ENCODE measurements around the gene BICDL2.

BICDL2 gene

DNA sequence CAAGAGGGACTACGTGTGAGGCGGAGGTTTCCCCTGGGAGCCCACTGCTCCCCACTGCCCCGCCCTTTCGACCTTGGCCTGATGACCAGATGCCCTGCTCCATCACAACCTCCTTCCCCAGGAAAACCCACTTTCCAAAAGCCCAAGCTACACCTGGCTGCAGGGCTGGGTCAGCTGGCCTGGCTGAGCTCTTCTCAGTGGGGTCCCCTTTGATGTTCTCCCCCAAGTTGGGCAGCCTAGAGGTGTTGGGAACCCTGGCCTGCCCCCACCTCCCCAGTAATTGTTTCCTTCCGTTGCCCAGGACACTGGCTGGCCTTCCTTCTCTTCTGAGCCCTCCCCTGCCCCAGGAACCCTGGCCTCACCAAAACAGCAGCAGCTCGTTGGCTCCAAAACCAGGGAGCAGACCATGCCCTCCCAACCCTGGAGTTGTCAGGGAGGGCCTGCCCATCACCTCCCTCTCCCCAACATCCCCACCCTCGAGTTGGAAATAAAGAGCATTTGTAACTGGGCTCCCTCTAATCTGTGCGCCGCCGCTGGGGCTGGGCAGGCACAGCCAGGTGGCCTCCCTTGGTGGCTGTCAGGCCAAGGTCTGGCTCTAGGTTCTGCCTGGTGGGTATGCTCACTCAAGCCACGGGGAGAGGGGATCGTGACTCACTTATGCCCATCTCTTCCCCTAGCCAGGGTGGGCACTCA lies 22.6 kb downstream of the BICDL2 start:
- H3K27ac ChIP-seq, result no peak overlapping the region
- H3K79me2 ChIP-seq, result peaks cover 3% of the 10 kb centered on the region
- no peak overlapping the region for H3K4me3 ChIP-seq (ENCODE audit: low read depth, low read length)
- no peak overlapping the region for H2AFZ ChIP-seq
- TF ChIP-seq, protein P1, sequence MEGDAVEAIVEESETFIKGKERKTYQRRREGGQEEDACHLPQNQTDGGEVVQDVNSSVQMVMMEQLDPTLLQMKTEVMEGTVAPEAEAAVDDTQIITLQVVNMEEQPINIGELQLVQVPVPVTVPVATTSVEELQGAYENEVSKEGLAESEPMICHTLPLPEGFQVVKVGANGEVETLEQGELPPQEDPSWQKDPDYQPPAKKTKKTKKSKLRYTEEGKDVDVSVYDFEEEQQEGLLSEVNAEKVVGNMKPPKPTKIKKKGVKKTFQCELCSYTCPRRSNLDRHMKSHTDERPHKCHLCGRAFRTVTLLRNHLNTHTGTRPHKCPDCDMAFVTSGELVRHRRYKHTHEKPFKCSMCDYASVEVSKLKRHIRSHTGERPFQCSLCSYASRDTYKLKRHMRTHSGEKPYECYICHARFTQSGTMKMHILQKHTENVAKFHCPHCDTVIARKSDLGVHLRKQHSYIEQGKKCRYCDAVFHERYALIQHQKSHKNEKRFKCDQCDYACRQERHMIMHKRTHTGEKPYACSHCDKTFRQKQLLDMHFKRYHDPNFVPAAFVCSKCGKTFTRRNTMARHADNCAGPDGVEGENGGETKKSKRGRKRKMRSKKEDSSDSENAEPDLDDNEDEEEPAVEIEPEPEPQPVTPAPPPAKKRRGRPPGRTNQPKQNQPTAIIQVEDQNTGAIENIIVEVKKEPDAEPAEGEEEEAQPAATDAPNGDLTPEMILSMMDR (IDR thresholded peaks at IDR 0.05), result no peak
- no peak overlapping the region for H3K9ac ChIP-seq
- H3K4me2 ChIP-seq (ENCODE audit: low read length), result no peak overlapping the region
- H3K36me3 ChIP-seq (ENCODE audit: control insufficient read depth, insufficient read depth, low read length), result no peaks in the 10 kb centered on the region
- H3K27me3 ChIP-seq (ENCODE audit: control insufficient read depth, insufficient read depth, low read length), result no peaks in the 10 kb centered on the region
- peaks cover 38% of the 10 kb centered on the region for H3K4me1 ChIP-seq
- no peaks in the 10 kb centered on the region for H3K9me3 ChIP-seq (ENCODE audit: control insufficient read depth, low read length)

- Histone ChIP-seq H3K4me3 (ENCODE audit: low read depth, low read length) (no peak overlapping the region), H3K27ac (peak overlapping the region; percentile 98), H3K27me3 (ENCODE audit: control insufficient read depth, insufficient read depth, low read length) (no peaks in the 10 kb centered on the region), H3K4me2 (ENCODE audit: low read length) (no peak overlapping the region), H2AFZ (no peak overlapping the region), H3K36me3 (ENCODE audit: control insufficient read depth, insufficient read depth, low read length) (no peaks in the 10 kb centered on the region), H3K4me1 (peaks cover 44% of the 10 kb centered on the region), H3K79me2 (peaks cover 4% of the 10 kb centered on the region), H3K9me3 (ENCODE audit: control insufficient read depth, low read length) (no peaks in the 10 kb centered on the region), H3K9ac (no peak overlapping the region)
- TF ChIP-seq, protein P1 (IDR thresholded peaks at IDR 0.05), result no peak
These were observed 23.2 kb downstream of the BICDL2 start for GRCh38 chr16:3013491-3013951.

DNA sequence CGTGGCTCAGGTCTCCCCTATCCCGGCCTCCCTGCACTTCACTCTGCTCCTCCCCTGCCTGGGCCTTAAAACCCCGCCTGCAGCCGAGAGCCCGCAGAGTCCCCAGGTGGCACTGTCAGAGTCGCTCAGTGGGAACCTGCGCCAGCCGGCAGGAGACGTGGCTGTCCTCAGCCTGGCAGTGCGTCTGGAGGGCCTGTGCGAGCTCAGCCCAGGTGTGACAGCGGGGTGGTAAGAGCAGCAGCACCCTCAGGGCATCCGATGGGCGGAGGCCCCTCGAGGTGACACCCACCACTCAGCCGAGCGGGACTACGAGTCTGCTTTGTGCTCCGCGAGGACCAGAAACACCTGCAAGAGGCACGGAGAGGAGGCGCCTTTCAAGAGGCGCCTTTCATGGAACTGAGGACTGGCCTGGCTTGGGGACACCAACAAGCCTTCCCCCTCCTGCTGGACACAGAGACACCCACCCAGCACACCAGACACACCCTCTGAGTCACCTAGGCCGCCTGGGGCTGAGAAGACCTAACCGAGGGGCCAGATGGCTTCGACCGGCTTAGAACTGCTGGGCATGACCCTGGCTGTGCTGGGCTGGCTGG lies 23.8 kb downstream of the BICDL2 start, which contains the start of gene CLDN9:
Gene CLDN9, plus strand, starts transcription at position 96 of the 593 bp plus-strand sequence. Its CDS starts 440 bp downstream, at position 536.
- Histone ChIP-seq H3K9ac (no peak within 1 kb of the TSS), H3K27me3 (ENCODE audit: control insufficient read depth, insufficient read depth, low read length) (no peaks in the 10 kb centered on the region), H3K9me3 (ENCODE audit: control insufficient read depth, low read length) (no peaks in the 10 kb centered on the region)

DNA sequence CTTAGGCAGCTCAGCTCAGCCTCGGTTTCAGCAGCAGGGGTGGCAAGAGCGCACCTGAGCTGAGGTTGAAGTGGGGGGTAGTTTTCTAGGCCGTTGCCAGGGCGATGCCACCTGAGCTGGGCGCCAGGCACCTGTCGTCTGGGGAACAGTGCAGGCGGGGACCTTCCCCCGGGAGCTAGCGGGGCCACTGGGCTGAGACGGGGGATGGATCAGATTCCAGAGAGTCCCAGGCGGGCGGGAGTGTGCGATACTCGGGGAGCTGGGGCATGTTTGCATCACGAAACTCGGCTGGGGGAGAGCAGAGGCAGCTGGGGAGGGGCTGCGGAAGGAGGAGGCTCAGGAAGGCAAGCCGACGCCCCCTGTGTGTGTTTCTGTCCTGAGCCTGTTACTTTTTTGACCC lies 24.5 kb downstream of the BICDL2 start:
- Histone ChIP-seq H3K4me3 (ENCODE audit: low read depth, low read length) (peak overlapping the region; percentile 27), H3K27me3 (ENCODE audit: control insufficient read depth, insufficient read depth, low read length) (no peaks in the 10 kb centered on the region), H3K9ac (no peak overlapping the region)

More for the DNA sequence above, 23.8 kb downstream of the BICDL2 start, which contains the start of gene CLDN9:
- peak within 1 kb of the TSS; percentile 27 for H3K4me3 ChIP-seq (ENCODE audit: low read depth, low read length)
- H3K27ac ChIP-seq, result peak within 1 kb of the TSS; percentile 98
- H3K36me3 ChIP-seq (ENCODE audit: control insufficient read depth, insufficient read depth, low read length), result no peaks in the 10 kb centered on the region
- H3K4me1 ChIP-seq, result peaks cover 43% of the 10 kb centered on the region
- H2AFZ ChIP-seq, result peak within 1 kb of the TSS; percentile 83
- TF ChIP-seq, protein P1 (IDR thresholded peaks at IDR 0.05), result peak; percentile 39
- peaks cover 5% of the 10 kb centered on the region for H3K79me2 ChIP-seq
- peak within 1 kb of the TSS; percentile 69 for H3K4me2 ChIP-seq (ENCODE audit: low read length)

More for the DNA sequence above, 24.5 kb downstream of the BICDL2 start:
- H3K79me2 ChIP-seq, result peaks cover 5% of the 10 kb centered on the region
- no peaks in the 10 kb centered on the region for H3K9me3 ChIP-seq (ENCODE audit: control insufficient read depth, low read length)
- H3K4me2 ChIP-seq (ENCODE audit: low read length), result peak overlapping the region; percentile 69
- H3K36me3 ChIP-seq (ENCODE audit: control insufficient read depth, insufficient read depth, low read length), result no peaks in the 10 kb centered on the region
- H3K4me1 ChIP-seq, result peaks cover 43% of the 10 kb centered on the region
- peak overlapping the region; percentile 83 for H2AFZ ChIP-seq
- peak overlapping the region; percentile 98 for H3K27ac ChIP-seq
- TF ChIP-seq, protein P1 (IDR thresholded peaks at IDR 0.05), result no peak

All from parathyroid adenoma (tissue), 2 donors.